CD14-positive monocyte (primary cell): ENCODE results near the gene NOP56. TPM values are rescaled to one million over a fixed set of nuclear protein-coding genes. Genes with fewer than 3 reads are reported as not detected.
A peak's percentile ranks its signal among the peaks of the same experiment; 100 is the strongest.

Experiments
- DNase-seq, 3 donors: peaks; one replicate each; pipeline ENCODE4 v3.0.0-alpha.2; 2011 to 2022
- H2AFZ ChIP-seq: 2 replicates; pipeline ENCODE4 v1.6.0; 2012; ENCODE audit warnings: mild to moderate bottlenecking, low read depth, low read length, inconsistent platforms; ENCODE audit not compliant: insufficient read depth, poor library complexity, severe bottlenecking
- H3K27ac ChIP-seq, 2 donors: 1 replicate in 1 of 2; 2 replicates in 1 of 2; pipeline ENCODE4 v1.5.1; 2012 to 2013; ENCODE audit warnings: low read length in 2 of 2, control low read depth in 1 of 2, inconsistent platforms in 1 of 2, low read depth in 1 of 2, mild to moderate bottlenecking in 1 of 2
- H3K27me3 ChIP-seq, 2 donors: one replicate each; pipeline versions ENCODE4 v1.6.0 to v1.6.1; 2011 to 2013; ENCODE audit warnings: low read length in 2 of 2; ENCODE audit not compliant: control insufficient read depth in 2 of 2, insufficient read depth in 2 of 2
- H3K36me3 ChIP-seq, 2 donors: replicated peaks in 1 of 2; 1 replicate in 1 of 2; 2 replicates in 1 of 2; pipeline versions ENCODE4 v1.5.1 to v1.6.1; 2012 to 2013; ENCODE audit warnings: low read length in 2 of 2, control low read depth in 1 of 2, inconsistent platforms in 1 of 2, mild to moderate bottlenecking in 1 of 2; ENCODE audit not compliant: insufficient read depth in 2 of 2, control insufficient read depth in 1 of 2
- H3K4me1 ChIP-seq, 2 donors: 1 replicate in 1 of 2; 2 replicates in 1 of 2; pipeline versions ENCODE4 v1.5.1 to v1.6.1; 2012 to 2013; ENCODE audit warnings: low read length in 2 of 2, control low read depth in 1 of 2, inconsistent platforms in 1 of 2, mild to moderate bottlenecking in 1 of 2, moderate library complexity in 1 of 2; ENCODE audit not compliant: insufficient read depth in 2 of 2, control insufficient read depth in 1 of 2
- H3K4me2 ChIP-seq: replicated peaks from 2 replicates; pipeline ENCODE3; 2012; ENCODE audit warnings: low read length, moderate library complexity, mild to moderate bottlenecking; ENCODE audit not compliant: poor library complexity, severe bottlenecking; ENCODE audit errors: extremely low read depth
- H3K4me3 ChIP-seq, 3 experiments: fragments of 200-600 bp in 1 of 3; sonication (generic) in 1 of 3; replicated peaks in 1 of 3; 1 replicate in 2 of 3; 2 replicates in 1 of 3; pipeline ENCODE4 v1.5.1; 2011 to 2013; ENCODE audit warnings: low read length in 3 of 3, mild to moderate bottlenecking in 3 of 3, control low read depth in 2 of 3, low read depth in 2 of 3, inconsistent platforms in 1 of 3, moderate library complexity in 1 of 3
- H3K79me2 ChIP-seq: 2 replicates; pipeline ENCODE4 v1.6.0; 2012; ENCODE audit warnings: mild to moderate bottlenecking, control low read depth, inconsistent platforms, low read length, moderate library complexity; ENCODE audit not compliant: insufficient read depth
- H3K9ac ChIP-seq: 2 replicates; pipeline ENCODE4 v1.6.0; 2017; ENCODE audit warnings: low read length, mild to moderate bottlenecking; ENCODE audit not compliant: insufficient read depth, poor library complexity, severe bottlenecking
- H3K9me3 ChIP-seq, 2 donors: replicated peaks in 1 of 2; 1 replicate in 1 of 2; 2 replicates in 1 of 2; pipeline versions ENCODE4 v1.5.1 to v1.6.1; 2012 to 2013; ENCODE audit warnings: low read length in 2 of 2, control low read depth in 1 of 2; ENCODE audit not compliant: control insufficient read depth in 1 of 2, insufficient read depth in 1 of 2
- H4K20me1 ChIP-seq: 2 replicates; pipeline ENCODE4 v1.6.0; 2012; ENCODE audit warnings: mild to moderate bottlenecking, low read length, control low read depth, moderate library complexity; ENCODE audit not compliant: insufficient read depth
- H3K27ac Mint-ChIP-seq, 7 donors: one replicate each; pipeline ENCODE4 v1.8.0; 2020; ENCODE audit warnings: mild to moderate bottlenecking in 7 of 7, mixed read lengths in 7 of 7, moderate library complexity in 6 of 7, inconsistent platforms in 2 of 7
- H3K27me3 Mint-ChIP-seq, 3 donors: one replicate each; pipeline ENCODE4 v1.8.0; 2021 to 2022; ENCODE audit warnings: low read depth in 3 of 3, mild to moderate bottlenecking in 3 of 3, mixed read lengths in 3 of 3, moderate library complexity in 3 of 3, inconsistent platforms in 1 of 3
- H3K36me3 Mint-ChIP-seq, 2 donors: one replicate each; pipeline ENCODE4 v1.8.0; 2020; ENCODE audit warnings: mixed read lengths in 2 of 2, inconsistent platforms in 1 of 2, mild to moderate bottlenecking in 1 of 2
- H3K4me1 Mint-ChIP-seq: one replicate; pipeline ENCODE4 v1.8.0; 2020; ENCODE audit warnings: mild to moderate bottlenecking, mixed read lengths
- H3K4me3 Mint-ChIP-seq, 2 donors: one replicate each; pipeline ENCODE4 v1.8.0; 2020; ENCODE audit warnings: mild to moderate bottlenecking in 2 of 2, mixed read lengths in 2 of 2, moderate library complexity in 1 of 2
- H3K9me3 Mint-ChIP-seq, 7 donors: one replicate each; pipeline ENCODE4 v1.8.0; 2020 to 2022; ENCODE audit warnings: mixed read lengths in 7 of 7, mild to moderate bottlenecking in 6 of 7, moderate library complexity in 6 of 7, inconsistent platforms in 2 of 7
- CTCF ChIP-seq: fragments of 200-600 bp; IDR thresholded peaks from one replicate; pipeline ENCODE4 v1.8.0; 2022; ENCODE audit warnings: antibody characterized with exemption, mild to moderate bottlenecking
- WGBS: methylation state at CpG from one replicate; pipeline ENCODE4 v1.1.5; 2013; ENCODE audit warnings: missing lambda C conversion rate; ENCODE audit not compliant: insufficient coverage; 5-methylcytosine and 5-hydroxymethylcytosine counted together
- intact Hi-C, 2 donors: fragments of 100-400 bp; cut with micrococcal nuclease; formaldehyde crosslinking; loops; one replicate each; pipeline versions ENCODE4 v1.15.0 to v1.15.1; 2023
- polyA plus RNA-seq, 3 donors: library from polyadenylated mRNA; depleted of rRNA in 1 of 3; unstranded in 2 of 3; stranded (reverse) in 1 of 3; fragments of 300-500 nt in 2 of 3; fragments of >200 nt in 1 of 3; fragmentation: Illumina TruSeq in 2 of 3; gene quantifications; 1 replicate in 2 of 3; 2 replicates in 1 of 3; pipeline ENCODE4 v1.2.3, GENCODE V29; 2012 to 2021

The NOP56 gene
- polyA plus RNA-seq, 3 donors, result 27.3 to 102 (median 33.1) TPM

- H3K4me3 ChIP-seq, result peak overlapping the region in 1 of 3 experiments; percentile 68
- no peaks in the 10 kb centered on the region for H3K36me3 ChIP-seq
- H3K4me1 ChIP-seq, result peaks cover 6 to 17% of the 10 kb centered on the region in 2 donors
- peaks cover 0 to 21% of the 10 kb centered on the region in 2 donors for H3K9me3 ChIP-seq
- Mint-ChIP-seq H3K27me3 (peaks cover 77 to 89% (median 80%) of the 10 kb centered on the region in 3 donors), H3K27ac (peak overlapping the region in 2 of 7 donors; percentile 4 to 84), H3K4me3 (peak overlapping the region; percentile 92 to 99), H3K9me3 (peaks cover 0 to 20% (median 12%) of the 10 kb centered on the region in 7 donors), H3K36me3 (peaks cover 4 to 15% of the 10 kb centered on the region in 2 donors), H3K4me1 (peaks cover 13% of the 10 kb centered on the region)
- no peak overlapping the region for H2AFZ ChIP-seq
- intact Hi-C loops, result no loop called here
- no peak for DNase-seq
- H3K4me2 ChIP-seq, result peak overlapping the region; percentile 65
- no peaks in the 10 kb centered on the region for H4K20me1 ChIP-seq
- no peak overlapping the region for H3K9ac ChIP-seq
- H3K27ac ChIP-seq, result no peak overlapping the region
- H3K27me3 ChIP-seq, result peaks cover 45 to 70% of the 10 kb centered on the region in 2 donors
- 90% methylated on average over 10 of the region's 10 CpGs for WGBS
- no peak for TF ChIP-seq CTCF
- no peaks in the 10 kb centered on the region for H3K79me2 ChIP-seq
Observed at GRCh38 chr20:2691663-2692035, 39.2 kb downstream of the NOP56 start.

GRCh38 chr20:2692036-2692885, 39.8 kb downstream of the NOP56 start, which contains the start of gene EBF4:
TSS of gene EBF4 (plus strand) at chr20:2692780. CDS start at chr20:2693646, 866 bp downstream.
- peak within 1 kb of the TSS; percentile 65 for H3K4me2 ChIP-seq
- 6% methylated on average over 93 of the region's 106 CpGs for WGBS
- H3K4me3 ChIP-seq, result peak within 1 kb of the TSS in 1 of 3 experiments; percentile 68
- peaks cover 45 to 74% of the 10 kb centered on the region in 2 donors for H3K27me3 ChIP-seq
- H3K4me1 ChIP-seq, result peaks cover 6 to 17% of the 10 kb centered on the region in 2 donors
- no peak within 1 kb of the TSS for H3K9ac ChIP-seq
- intact Hi-C loops, result no loop called here
- H3K79me2 ChIP-seq, result no peaks in the 10 kb centered on the region
- H3K9me3 ChIP-seq, result peaks cover 0 to 21% of the 10 kb centered on the region in 2 donors
- TF ChIP-seq CTCF, result no peak
- no peaks in the 10 kb centered on the region for H4K20me1 ChIP-seq
- Mint-ChIP-seq H3K9me3 (peaks cover 0 to 20% (median 12%) of the 10 kb centered on the region in 7 donors), H3K36me3 (peaks cover 4 to 15% of the 10 kb centered on the region in 2 donors), H3K4me3 (peak within 1 kb of the TSS; percentile 92 to 99), H3K27ac (peak within 1 kb of the TSS in 3 of 7 donors; percentile 4 to 84 (median 54)), H3K27me3 (peaks cover 78 to 89% (median 82%) of the 10 kb centered on the region in 3 donors), H3K4me1 (peaks cover 13% of the 10 kb centered on the region)
- H3K36me3 ChIP-seq, result no peaks in the 10 kb centered on the region
- DNase-seq, result peak in 1 of 3 donors; percentile 20
- H2AFZ ChIP-seq, result peak within 1 kb of the TSS; percentile 61
- H3K27ac ChIP-seq, result no peak within 1 kb of the TSS
